ENCODE data around the gene MRPS26. TPM values are rescaled to one million over a fixed set of nuclear protein-coding genes. Genes with fewer than 3 reads are reported as not detected.
A peak's percentile ranks its signal among the peaks of the same experiment; 100 is the strongest.

The MRPS26 gene
- total and polyA plus RNA-seq, 2 of the 13 experiments (the other 11 are each of a cell fraction or from before 2014, with no cell fraction given): 89.8 to 187 TPM

DNA sequence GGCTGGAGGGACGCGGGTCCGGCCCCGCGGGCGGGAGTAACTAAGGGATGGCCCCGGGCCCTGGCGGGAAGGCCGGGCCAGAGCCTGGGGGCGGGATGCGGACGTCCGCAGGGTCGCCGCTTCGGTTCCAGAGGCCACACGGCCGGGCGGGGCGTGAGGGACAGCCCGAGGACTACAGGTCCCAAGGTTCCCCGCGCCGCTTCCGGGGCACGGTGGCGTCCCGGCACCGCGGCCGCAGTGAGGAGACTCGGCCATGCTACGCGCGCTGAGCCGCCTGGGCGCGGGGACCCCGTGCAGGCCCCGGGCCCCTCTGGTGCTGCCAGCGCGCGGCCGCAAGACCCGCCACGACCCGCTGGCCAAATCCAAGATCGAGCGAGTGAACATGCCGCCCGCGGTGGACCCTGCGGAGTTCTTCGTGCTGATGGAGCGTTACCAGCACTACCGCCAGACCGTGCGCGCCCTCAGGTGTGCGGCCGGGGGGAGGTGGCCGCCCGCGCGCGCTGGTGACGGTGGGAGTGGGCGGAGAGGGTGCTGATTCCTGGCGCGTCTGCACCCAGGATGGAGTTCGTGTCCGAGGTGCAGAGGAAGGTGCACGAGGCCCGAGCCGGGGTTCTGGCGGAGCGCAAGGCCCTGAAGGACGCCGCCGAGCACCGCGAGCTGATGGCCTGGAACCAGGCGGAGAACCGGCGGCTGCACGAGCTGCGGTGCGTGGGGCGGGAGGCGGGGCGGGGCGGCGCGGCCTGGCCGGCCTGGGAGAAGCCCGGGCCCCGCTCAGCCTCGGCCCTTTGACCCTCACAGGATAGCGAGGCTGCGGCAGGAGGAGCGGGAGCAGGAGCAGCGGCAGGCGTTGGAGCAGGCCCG lies at the start of gene MRPS26 (continued):
- TF ChIP-seq, protein P1, sequence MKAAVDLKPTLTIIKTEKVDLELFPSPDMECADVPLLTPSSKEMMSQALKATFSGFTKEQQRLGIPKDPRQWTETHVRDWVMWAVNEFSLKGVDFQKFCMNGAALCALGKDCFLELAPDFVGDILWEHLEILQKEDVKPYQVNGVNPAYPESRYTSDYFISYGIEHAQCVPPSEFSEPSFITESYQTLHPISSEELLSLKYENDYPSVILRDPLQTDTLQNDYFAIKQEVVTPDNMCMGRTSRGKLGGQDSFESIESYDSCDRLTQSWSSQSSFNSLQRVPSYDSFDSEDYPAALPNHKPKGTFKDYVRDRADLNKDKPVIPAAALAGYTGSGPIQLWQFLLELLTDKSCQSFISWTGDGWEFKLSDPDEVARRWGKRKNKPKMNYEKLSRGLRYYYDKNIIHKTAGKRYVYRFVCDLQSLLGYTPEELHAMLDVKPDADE (CRISPR knock-in tag; IDR thresholded peaks at IDR 0.05): no peak; the same call in 1 of the 2 replicates
- TF ChIP-seq, protein P2, sequence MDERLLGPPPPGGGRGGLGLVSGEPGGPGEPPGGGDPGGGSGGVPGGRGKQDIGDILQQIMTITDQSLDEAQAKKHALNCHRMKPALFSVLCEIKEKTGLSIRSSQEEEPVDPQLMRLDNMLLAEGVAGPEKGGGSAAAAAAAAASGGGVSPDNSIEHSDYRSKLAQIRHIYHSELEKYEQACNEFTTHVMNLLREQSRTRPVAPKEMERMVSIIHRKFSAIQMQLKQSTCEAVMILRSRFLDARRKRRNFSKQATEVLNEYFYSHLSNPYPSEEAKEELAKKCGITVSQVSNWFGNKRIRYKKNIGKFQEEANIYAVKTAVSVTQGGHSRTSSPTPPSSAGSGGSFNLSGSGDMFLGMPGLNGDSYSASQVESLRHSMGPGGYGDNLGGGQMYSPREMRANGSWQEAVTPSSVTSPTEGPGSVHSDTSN (CRISPR knock-in tag; IDR thresholded peaks at IDR 0.05): no peak
- TF ChIP-seq, protein P3, sequence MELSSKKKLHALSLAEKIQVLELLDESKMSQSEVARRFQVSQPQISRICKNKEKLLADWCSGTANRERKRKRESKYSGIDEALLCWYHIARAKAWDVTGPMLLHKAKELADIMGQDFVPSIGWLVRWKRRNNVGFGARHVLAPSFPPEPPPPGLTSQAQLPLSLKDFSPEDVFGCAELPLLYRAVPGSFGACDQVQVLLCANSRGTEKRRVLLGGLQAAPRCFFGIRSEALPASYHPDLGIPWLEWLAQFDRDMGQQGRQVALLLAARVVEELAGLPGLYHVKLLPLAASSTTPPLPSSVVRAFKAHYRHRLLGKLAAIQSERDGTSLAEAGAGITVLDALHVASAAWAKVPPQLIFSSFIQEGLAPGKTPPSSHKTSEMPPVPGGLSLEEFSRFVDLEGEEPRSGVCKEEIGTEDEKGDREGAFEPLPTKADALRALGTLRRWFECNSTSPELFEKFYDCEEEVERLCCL (CRISPR knock-in tag; IDR thresholded peaks at IDR 0.05; ENCODE audit: borderline replicate concordance): peak; percentile 20
- TF ChIP-seq ZNF788 (CRISPR knock-in tag; IDR thresholded peaks at IDR 0.05; ENCODE audit: borderline replicate concordance) (peak; percentile 100), AGO2 (optimal IDR thresholded peaks at IDR 0.05; ENCODE audit: low read depth, low read length) (peak; percentile 99), BHLHE40 (IDR thresholded peaks at IDR 0.05; ENCODE audit: low read length) (no peak), KDM1A (CRISPR knock-in tag; IDR thresholded peaks at IDR 0.05) (no peak; the same call in 1 of the 2 replicates), POLR2G (IDR thresholded peaks at IDR 0.05; ENCODE audit: low read depth, low read length) (peak; percentile 97), ZNF251 (CRISPR knock-in tag; IDR thresholded peaks at IDR 0.05) (peak; percentile 15; the same call in 1 of the 2 replicates), ZNF839 (CRISPR knock-in tag; IDR thresholded peaks at IDR 0.05; ENCODE audit: borderline replicate concordance) (0 out of 2 replicates have a peak, but pooled peaks have one; percentile 26), MIER3 (CRISPR knock-in tag; IDR thresholded peaks at IDR 0.05; ENCODE audit: borderline replicate concordance) (peak; percentile 25; the same call in 1 of the 2 replicates), ZNF816 (CRISPR knock-in tag; IDR thresholded peaks at IDR 0.05; ENCODE audit: borderline replicate concordance) (0 out of 2 replicates have a peak, but pooled peaks have one; percentile 74), REXO4 (CRISPR knock-in tag; IDR thresholded peaks at IDR 0.05; ENCODE audit: borderline replicate concordance) (peak; percentile 91), HNRNPLL (IDR thresholded peaks at IDR 0.05; ENCODE audit: low read depth, low read length, poor library complexity, severe bottlenecking) (peak; percentile 87)
- TF ChIP-seq, protein P4, sequence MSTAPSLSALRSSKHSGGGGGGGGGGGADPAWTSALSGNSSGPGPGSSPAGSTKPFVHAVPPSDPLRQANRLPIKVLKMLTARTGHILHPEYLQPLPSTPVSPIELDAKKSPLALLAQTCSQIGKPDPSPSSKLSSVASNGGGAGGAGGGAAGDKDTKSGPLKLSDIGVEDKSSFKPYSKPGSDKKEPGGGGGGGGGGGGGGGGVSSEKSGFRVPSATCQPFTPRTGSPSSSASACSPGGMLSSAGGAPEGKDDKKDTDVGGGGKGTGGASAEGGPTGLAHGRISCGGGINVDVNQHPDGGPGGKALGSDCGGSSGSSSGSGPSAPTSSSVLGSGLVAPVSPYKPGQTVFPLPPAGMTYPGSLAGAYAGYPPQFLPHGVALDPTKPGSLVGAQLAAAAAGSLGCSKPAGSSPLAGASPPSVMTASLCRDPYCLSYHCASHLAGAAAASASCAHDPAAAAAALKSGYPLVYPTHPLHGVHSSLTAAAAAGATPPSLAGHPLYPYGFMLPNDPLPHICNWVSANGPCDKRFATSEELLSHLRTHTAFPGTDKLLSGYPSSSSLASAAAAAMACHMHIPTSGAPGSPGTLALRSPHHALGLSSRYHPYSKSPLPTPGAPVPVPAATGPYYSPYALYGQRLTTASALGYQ (CRISPR knock-in tag; IDR thresholded peaks at IDR 0.05): peak; percentile 56; the same call in 1 of the 2 replicates
- TF ChIP-seq, protein P5, sequence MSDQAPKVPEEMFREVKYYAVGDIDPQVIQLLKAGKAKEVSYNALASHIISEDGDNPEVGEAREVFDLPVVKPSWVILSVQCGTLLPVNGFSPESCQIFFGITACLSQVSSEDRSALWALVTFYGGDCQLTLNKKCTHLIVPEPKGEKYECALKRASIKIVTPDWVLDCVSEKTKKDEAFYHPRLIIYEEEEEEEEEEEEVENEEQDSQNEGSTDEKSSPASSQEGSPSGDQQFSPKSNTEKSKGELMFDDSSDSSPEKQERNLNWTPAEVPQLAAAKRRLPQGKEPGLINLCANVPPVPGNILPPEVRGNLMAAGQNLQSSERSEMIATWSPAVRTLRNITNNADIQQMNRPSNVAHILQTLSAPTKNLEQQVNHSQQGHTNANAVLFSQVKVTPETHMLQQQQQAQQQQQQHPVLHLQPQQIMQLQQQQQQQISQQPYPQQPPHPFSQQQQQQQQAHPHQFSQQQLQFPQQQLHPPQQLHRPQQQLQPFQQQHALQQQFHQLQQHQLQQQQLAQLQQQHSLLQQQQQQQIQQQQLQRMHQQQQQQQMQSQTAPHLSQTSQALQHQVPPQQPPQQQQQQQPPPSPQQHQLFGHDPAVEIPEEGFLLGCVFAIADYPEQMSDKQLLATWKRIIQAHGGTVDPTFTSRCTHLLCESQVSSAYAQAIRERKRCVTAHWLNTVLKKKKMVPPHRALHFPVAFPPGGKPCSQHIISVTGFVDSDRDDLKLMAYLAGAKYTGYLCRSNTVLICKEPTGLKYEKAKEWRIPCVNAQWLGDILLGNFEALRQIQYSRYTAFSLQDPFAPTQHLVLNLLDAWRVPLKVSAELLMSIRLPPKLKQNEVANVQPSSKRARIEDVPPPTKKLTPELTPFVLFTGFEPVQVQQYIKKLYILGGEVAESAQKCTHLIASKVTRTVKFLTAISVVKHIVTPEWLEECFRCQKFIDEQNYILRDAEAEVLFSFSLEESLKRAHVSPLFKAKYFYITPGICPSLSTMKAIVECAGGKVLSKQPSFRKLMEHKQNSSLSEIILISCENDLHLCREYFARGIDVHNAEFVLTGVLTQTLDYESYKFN (CRISPR knock-in tag; conservative IDR thresholded peaks at IDR 0.05): peak; percentile 68
